KG1 (cell line): ENCODE measurements around the gene MEAK7.
A peak's percentile ranks its signal among the peaks of the same experiment; 100 is the strongest.

Experiments used
- DNase-seq: peaks from one replicate; lab custom pipeline; 2025; lab: John Stamatoyannopoulos, UW

MEAK7 gene

DNA sequence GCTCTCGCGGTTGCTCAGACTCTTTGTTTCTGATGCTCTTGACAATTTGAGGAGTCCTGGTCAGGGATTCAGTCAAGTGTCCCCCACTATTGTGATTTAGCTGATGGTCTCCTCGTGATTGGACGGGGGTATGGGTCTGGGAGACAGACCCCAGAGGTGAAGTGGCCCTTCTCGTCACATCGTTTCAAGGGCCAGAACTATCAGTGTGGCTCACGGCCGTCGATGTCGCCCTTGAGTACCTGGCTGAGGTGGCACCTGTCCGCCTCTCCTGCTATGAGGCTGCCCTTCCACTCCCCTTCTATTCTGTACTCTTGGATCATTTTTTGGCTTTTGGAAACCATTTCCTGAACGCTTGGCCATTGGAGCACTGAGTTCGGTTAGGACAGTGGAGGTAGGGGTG is 7.4 kb upstream of the MEAK7 start:
- no peak for DNase-seq

DNA sequence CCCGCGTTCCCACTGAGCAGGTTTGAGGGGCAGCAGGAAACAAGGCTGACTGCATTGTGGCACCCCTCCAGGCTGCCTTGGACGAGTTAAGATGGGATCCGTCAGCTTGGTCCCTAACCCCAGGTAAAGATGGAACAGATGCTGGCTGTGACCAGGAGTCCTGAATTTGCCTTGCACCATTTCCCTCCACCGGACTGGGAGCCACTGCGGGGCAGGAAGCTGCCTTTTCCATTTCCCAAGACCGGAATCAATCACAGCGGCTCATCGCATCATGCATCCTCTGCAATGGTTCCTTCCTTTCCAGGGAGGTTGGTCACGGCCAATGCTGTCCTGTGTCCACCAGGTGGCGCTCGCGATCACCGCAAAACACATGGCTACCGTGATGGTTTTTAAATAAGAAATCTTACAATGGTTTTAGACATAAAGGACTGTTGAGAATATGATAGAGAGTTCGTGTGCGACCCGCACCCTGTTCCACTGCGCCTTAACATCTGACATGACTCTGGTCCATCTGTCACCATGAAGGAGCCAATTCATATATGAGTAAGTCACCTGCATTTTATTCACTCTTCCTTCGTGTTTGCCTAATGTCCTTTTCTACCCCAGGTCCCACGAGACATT is 6.8 kb upstream of the MEAK7 start:
- DNase-seq, result peak; percentile 29

DNA sequence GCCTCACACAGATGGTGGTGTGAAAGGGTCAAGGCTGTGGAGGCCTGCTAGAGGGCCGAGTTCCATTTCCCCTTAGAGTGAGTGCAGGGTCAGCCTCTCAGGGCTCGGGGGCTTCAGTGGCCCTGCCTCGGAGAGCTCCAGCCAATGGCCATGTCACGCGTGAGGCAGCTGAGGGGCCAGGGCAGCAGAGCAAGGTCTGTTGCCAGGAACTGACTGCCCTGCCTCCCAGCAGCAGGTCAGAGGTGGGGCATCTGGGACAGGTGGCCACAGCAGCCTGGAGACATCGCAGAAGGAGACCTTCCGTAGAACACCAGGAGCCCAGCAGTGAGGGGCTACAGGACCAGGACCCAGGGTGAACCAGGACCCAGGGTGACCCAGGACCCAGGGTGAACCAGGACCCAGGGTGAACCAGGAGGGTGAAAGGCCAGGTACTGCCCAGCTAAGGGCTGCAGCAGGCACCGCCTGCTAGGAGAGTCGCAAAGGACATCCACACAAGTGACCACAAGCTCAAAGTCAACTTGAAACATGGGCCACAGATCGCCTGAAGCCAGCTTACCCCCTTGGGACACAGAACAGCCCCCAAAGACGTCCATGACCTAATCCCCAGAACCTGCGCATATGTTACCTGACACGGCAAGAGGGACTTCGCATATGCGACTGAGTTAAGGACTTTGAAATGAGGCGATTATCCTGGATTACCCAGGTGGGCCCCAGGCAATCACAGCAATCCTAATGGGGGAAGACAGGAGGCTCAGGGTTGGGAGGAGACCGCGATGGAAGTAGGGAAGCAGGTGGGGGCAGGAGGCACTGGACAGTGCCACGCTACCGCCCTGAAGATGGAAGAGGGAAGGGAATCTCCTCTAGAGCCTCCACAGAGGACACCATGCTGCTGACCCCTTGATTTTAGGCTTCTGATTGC is 4.8 kb upstream of the MEAK7 start:
- no peak for DNase-seq

DNA sequence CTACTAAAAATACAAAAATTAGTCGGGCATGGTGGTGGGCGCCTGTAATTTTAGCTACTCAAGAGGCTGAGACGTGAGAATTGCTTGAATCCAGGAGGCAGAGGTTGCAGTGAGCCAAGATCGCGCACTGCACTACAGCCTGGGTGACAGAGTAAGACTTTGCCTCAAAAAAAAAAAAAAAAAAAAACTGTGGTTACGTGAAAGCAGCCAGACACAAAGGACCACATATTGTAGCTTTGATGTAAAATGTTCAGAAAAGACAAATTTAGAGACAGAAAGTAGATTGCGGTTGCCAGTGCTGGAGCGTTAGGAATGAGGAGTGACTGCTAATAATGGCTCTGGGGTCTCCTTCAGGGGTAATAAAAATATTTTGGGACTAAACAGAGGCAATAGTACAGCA is 4.0 kb upstream of the MEAK7 start:
- DNase-seq, result no peak

DNA sequence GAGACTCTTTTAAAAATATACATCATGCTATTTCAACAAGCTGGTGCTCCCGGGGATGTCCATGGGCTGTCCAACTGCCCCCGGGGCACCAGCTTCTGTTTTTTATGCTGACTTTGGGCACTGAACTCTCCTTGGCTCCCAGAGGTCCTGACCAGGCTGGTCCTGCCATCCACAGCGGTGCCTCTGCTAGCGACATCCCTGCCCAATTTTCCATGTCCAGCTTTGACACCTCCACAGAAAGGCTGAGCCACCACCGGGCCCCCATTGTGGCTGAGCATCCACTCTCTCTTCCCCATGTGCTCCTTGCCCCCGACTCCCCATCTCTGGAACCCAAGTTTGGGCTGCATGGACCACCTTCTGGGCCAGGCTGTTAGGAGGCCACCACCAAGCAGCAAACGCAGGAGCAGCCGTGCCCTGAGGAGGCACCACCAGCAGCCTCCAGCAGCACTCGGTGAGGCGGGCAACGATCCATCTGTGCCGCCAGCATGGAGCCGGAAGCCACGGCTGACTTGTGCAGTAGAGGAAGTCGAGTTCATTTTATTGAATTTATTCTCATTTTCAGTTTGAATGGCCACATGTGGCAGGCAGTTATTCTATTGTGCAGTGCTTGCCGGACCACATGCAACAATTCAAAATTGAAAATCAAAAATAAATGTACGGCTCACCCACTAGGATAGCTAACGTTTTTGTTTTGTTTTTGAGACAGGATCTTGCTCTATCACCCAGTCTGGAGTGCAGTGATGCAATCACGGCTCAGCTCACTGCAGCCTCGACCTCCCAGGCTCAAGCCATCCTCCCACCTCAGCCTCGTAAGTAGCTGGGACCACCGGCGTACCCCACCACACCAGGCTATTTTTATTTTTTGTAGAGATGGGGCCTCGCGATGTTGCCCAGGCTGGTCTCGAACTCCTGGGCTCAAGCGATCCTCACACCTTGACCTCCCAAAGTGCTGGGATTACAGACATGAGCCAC is 2.8 kb upstream of the MEAK7 start:
- DNase-seq, result peak; percentile 6

DNA sequence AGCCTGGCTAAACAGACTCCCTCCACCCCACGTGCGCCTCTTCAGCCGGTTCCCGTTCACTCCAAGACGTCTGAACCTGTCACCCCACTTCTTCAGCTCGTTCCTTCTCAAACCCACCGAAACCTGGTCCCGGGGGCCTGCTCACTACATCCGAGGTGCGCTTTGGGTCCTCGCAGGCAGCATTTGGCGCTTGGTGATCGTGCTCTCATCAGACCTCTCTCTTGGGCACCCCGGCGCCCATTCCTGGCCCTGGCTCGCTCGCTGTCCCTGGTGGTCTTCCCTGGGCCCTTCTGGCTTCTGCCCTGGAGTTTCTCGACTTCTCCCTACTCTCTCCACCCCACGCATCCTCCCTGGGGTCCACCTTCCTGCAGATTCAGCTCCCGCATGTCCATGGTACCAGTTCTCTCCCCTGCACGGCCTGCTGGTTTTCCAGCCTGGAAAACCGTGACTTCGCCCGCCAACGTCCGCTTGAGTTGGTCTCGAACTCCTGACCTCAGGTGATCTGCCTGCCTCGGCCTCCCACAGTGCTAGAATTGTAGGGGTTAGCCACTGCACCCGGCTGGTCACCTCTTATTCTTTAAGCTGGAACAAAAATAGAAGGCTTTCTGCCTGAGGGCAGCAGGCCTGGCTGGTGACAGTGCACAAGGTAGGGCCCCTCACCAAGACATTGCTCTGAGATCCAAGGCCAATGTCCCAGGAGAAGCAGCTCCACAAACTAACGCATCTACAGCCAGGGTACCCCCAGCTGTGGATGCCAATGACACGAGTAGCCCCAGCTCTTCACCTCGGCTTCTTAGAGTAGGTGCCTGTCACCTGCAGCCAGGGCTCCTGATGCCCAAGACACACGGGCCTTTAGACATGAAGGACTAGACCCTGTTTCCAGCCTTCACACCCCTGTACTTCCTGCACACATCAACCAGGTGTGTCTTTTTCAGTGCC is 1.1 kb upstream of the MEAK7 start:
- DNase-seq, result no peak

DNA sequence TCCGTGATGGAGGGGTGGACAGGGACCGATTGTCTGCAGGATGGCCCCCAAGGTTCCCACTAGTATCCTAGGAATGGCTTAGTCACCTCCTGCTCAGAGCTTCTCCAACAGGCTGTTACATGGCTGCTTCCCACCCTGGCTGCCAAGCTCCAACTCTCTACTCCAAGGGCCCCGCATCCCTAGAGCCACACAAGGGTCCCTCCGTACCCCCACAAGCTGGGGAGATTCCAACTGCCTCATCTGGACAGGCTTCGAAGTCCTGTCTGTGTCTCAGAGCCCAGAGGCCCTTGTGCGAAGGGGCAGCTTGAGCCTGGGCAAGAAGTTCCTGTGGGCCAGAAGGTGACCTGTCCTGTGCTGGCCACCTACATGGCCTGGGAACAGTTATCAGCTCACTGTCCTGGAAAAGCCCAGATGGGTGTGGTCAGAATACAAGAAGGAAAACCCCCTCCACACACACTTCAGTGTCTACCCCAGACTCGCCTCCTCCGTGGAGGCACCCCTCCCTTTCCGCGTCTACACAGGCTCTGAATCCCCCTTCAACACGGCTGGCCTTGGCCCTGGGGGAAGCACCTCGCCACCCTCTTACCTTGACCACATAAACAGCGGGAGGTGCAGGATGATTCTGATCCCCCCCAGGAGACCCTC is 586 bp downstream of the MEAK7 start:
- no peak for DNase-seq

DNA sequence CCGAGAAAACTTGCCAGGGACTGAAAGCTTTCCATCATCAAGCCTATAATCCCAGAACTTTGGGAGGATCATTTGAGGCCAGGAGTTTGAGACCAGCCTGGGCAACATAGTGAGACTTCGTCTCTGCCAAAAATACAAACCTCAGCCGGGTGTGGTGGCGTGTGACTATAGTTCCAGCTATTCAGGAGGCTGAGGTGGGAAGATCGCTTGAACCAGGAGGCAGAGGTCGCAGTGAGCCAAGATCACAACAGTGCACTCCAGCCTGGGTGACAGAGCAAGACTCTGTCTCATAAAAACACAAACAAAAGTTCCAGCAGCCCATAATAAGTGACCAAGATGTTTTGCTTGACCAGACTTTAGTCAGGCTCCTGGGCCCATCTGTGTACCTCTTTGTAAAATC is 1.9 kb downstream of the MEAK7 start:
- DNase-seq, result no peak

DNA sequence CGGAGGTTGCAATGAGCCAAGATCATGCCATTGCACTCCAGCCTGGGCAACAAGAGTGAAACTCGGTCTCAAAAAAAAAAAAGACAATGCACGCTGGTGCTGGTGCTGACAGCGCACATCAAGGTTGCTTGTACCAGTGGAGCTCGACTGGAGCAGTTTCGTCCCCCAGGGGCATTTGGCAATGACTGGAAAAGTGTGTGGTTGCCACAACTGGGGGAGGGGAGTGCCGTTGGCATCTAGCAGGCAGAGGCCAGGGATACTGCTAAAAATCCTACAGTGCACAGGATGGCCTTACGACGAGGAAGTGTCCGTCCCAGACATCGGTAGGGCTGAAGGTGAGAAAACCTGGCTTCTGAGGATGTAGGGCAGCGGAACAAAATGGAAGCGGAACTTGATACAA is 2.4 kb downstream of the MEAK7 start:
- DNase-seq, result no peak

DNA sequence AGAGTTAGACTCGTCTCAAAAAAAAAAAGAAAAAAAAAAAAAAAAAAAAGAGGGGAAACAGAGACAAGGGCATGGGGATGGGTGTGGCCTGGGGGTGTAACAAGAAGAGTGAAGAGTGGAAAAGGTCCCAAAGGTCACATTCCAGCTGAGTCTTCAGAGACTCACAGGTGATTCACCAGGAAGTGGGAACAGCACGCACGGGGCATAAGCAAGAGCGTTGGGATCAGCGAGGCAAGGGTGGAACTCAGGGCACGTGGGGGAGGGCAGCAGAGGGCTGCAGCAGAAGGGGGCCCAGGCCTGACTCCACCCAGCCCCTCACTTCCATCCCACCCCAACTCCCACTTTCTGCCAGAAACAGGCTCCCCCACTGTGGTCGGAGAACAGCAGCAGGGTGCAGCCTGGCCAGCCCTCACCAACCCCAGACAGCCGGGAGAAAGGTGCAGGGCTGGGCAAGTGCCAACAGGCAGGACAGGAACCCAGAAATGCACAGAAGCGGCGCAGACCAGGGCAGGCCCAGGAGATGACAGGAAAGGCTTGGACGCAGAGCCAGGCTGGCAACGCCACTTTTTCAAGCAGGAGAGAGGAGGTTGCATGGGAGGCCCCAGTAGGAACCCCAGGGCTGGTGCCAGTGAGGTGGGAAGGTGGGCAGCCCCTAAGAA is 3.3 kb downstream of the MEAK7 start:
- no peak for DNase-seq

DNA sequence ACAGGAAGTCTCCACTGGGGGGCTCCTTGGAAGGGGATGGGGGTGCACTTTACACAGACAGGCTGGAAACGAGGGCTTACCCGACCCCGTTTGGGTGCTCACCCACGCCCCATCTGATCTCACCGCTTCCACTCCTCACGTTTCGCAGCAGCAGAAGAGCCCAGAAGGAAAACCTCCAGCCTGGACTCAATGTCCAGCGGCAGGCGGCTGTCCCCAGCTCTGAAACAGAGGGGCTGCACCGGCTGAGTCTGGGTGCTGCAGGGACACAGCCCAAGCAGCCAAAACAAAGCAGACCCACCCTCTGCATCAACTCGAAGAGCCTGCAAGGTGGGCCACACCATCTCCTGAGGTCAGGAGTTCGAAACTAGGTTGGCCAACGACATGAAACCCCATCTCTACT is 3.9 kb downstream of the MEAK7 start:
- no peak for DNase-seq

DNA sequence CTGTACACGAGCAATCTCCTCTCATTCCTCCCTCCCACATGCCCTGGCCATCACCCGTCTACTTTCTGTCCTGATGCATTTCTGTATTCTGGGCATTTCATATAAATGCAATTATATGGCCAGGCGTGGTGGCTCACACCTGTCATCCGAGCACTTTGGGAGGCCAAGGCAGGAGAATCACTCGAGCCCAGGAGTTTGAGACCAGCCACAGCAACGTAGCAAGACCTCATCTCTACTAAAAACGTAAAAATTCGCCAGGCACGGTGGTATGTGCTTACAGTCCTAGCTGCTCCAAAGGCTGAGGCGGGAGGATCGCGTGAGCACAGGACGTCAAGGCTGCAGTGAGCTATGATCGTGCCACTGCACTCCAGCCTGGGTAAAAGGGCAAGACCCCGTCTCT is 4.8 kb downstream of the MEAK7 start:
- DNase-seq, result no peak

DNA sequence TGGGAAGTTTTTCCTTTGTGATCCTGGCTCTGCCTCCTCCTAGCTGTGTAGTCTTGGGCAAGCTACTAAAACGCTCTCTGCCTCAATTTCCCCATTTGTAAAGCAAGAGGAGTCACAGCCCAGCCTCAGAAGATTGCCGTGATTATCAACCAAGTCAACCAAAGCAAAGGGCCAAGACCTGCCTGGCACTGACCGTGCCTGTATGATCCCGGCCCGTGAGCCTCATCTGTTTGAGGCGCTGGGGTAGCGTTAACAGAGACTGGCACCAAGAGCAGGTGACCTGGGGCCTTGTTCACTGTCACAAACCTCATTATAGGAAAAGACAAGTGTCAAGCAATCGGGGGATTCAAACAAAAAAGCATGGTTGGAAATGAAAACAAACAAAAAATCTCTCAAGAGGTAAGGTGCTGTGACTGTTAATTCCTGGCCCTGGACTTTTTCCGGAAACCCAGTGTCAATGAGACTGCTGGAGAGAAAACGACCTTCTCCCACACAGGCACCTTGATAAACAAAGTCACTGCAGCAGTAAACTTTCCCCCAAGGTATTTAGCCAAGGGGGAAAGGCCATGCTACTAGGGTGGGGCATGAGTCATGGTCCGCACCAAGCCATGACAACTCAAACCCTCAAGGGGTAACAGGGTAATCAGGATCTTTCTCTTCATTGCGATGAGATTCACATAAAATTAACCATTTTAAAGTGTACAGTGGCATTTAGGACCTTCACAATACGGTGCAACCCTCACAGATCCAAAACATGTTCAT is 5.4 kb downstream of the MEAK7 start:
- DNase-seq, result no peak

DNA sequence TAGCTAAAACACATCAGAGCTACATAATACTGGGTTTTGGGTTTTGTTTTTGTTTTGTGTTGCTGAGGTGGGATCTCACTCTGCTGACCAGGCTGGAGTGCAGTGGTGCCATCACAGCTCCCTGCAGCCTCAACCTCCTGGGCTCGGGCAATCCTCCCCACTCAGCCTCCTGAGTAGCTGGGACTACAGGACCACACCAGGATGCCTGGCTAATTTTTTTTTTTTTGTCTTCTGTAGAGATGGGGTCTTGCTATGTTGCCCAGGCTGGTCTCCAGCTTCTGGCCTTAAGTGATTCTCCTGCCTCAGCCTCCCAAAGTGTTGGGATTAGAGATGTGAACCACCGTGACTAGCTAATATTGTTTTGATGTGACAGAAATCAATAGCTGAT is 6.2 kb downstream of the MEAK7 start:
- no peak for DNase-seq

DNA sequence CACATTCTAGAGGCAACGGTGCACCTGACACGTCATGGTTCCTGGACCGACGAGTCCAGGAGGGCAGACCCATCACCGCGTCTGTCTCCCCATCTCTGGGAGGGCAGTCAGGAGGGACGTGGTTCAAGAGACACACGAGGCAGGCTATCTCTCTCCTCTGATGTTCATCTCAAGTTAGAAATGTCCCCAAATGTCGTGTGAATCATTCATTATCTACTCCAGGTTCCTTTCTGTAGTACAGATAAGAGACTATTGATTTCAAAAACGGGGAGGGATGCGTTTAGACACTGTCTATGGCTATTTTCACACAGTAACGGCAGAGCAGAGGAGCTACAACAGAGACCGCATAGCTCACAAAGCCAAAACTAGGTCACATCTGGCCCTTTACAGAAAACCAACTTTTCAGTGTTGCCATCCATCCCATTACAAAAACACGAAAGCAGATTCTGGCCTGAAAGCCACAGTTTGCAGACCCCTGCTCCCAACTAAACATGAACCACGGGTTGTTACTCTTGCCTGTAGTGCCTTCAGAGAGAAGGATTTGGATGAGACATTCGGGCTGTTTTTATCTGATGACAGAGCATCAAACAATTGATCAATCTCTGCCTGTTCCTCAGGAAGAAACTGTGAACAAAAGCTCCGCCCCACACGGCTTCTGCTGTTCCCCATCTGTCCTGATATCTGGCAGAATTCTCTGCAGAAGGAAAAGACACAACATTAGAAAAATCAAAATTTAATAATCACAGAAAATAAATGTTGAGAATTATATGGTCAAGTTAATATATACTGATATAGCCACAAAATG is 6.8 kb downstream of the MEAK7 start:
- no peak for DNase-seq

DNA sequence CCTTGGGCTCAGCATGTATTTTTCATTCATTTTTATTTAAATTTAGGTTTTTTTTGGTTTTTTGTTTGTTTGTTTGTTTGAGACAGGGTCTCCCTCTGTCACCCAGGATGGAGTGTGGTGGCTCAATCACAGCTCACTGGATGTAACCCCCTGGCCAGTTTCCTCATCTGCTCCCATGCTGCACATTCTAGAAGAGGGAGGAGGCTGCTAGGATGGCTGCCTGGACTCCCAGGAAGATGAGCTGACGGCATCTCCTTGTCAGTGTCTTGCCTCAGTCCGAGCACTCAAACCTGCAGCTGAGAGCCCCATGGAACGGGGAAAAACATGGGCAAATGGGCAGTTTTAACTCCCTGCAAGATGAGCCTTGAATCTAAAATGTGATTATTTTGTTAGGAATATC is 7.5 kb downstream of the MEAK7 start:
- DNase-seq, result no peak

DNA sequence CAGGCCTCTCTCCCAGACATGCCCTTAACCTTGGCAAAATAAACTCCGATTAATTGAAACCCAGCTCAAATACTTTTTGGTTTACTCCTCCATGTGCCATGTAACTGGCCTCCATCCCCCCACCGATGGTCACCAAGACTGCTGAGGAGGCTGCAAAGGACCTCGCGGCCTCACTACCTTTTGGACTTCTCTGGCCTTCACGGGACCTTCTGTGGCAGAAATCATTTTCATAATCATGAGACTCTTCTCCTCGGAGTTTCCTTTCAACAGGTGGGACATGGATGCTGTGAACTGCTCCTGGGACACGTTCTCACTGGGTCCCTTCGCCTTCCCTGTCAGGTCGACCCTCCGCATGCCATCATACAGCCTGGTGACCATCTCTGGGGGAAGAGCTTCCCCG is 9.0 kb downstream of the MEAK7 start:
- no peak for DNase-seq

DNA sequence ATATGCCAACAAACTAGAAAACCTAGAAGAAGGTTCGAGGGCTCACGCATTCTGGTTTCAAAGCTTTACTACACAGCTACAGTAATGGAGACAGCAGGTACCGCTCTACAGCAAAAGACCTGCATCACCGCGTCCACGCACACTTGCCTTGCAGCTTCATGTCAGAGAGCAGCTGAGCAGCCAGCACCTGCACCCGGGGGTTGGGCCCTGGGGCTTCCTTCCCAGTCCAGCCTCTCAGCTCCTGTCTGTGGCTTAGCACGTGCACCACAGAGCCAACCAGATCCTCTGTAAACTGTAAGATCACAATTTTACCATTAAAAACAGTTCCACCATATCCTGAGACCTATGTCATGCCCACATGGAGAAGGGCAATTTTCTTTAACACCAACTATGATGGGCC is 15.3 kb downstream of the MEAK7 start:
- DNase-seq, result no peak

DNA sequence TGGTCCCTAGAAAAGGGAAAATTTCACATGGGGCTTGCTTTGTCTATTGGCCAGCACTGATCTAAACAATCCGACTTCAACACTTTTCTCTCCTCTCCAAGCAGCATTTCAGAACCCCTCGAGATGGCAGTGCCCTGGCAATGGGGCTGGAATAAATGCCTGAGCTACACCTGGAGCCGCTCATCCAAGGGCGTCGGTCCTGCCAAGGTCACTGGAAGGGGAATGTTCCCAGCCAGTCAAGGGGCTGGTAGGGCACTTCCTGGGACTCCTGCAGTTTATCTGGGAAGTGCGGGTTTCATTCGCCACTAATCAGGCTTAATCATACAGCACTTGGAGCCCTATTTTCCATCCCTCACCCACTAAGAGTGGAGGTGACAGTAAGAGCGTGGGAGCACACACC is 17.1 kb downstream of the MEAK7 start:
- no peak for DNase-seq
